Measurements from ENCODE around the gene AGBL1. TPM values are rescaled to one million over a fixed set of nuclear protein-coding genes. Genes with fewer than 3 reads are reported as not detected.

Gene AGBL1
- total RNA-seq, 1 experiment from 2014 or later = not detected

DNA sequence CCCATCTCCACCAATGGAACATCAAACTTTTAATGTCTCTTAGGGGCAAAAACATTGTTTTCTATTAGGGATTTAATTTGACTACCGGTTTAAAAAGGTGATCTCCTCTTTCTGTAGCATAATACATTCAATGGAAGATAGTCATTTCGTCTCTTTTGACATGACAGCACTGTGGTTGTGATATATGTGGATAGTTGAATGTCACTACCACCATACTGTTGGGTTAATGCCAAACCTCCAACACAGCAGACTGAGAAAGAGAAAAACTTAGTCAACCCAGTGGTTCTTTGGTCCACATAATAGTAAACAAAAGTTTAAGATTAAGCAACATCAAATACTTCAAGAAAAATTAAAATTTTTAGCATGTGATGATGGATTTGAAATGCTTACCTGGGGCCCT lies 530.4 kb downstream of the AGBL1 start:
- Histone ChIP-seq H2AFZ (no peak overlapping the region), H3K27ac (no peak overlapping the region), H3K4me2 (no peak overlapping the region), H3K79me2 (ENCODE audit: low read depth) (no peaks in the 10 kb centered on the region), H3F3A (ENCODE audit: insufficient read depth, low read depth) (no peaks in the 10 kb centered on the region), H4K20me1 (ENCODE audit: insufficient read depth) (no peaks in the 10 kb centered on the region), H3K4me1 (replicated peaks; ENCODE audit: insufficient read depth) (no peaks in the 10 kb centered on the region), H3K27me3 (ENCODE audit: insufficient read depth, low read depth) (no peaks in the 10 kb centered on the region), H3K36me3 (ENCODE audit: low read depth) (no peaks in the 10 kb centered on the region), H3K9me3 (ENCODE audit: insufficient read depth, low read depth) (no peaks in the 10 kb centered on the region), H3K4me3 (no peak overlapping the region), H3K9me2 (ENCODE audit: insufficient read depth) (no peaks in the 10 kb centered on the region)
- POLR2A ChIA-PET (ENCODE audit: unreplicated experiment) = no interaction called here
- TF ChIP-seq, protein P1, sequence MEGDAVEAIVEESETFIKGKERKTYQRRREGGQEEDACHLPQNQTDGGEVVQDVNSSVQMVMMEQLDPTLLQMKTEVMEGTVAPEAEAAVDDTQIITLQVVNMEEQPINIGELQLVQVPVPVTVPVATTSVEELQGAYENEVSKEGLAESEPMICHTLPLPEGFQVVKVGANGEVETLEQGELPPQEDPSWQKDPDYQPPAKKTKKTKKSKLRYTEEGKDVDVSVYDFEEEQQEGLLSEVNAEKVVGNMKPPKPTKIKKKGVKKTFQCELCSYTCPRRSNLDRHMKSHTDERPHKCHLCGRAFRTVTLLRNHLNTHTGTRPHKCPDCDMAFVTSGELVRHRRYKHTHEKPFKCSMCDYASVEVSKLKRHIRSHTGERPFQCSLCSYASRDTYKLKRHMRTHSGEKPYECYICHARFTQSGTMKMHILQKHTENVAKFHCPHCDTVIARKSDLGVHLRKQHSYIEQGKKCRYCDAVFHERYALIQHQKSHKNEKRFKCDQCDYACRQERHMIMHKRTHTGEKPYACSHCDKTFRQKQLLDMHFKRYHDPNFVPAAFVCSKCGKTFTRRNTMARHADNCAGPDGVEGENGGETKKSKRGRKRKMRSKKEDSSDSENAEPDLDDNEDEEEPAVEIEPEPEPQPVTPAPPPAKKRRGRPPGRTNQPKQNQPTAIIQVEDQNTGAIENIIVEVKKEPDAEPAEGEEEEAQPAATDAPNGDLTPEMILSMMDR (conservative IDR thresholded peaks at IDR 0.05) = no peak
- TF ChIP-seq EZH2 (IDR thresholded peaks at IDR 0.05; ENCODE audit: low read depth) = no peak
- intact Hi-C loops (cut with micrococcal nuclease; ENCODE audit: unreplicated experiment) = no loop called here
- no peak for DNase-seq
- CTCF ChIA-PET = no interaction called here
- no TSS peak for BruUV-seq (replicated peaks)

DNA sequence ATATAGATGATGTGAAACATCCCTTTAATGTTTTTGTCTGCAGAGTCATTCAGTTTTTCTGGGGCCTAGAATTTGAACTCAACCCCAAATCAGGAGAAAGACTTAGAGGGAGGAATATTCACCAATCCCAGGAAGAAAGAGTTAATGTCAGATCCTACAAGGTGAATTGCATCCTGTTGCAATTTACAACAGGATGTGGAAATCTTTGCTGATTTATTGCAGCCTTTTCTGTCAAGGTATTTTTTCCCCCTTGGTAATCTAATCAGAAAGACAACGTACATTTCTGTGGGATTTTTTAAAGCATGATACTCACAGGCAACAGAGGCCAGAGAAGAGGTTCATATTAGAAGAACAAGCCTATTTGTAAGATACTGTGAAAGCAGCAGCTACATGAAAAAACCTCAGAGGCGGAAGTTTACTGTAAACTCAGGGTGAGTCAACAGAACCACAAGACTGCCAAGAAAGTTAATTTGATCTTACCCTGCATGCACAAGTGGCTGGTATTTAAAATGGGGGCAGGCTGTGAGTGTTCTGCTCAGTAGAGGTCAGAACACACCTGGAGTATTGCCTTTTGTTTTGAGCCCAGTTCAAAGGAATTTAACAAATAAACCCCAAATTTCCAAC lies 531.9 kb downstream of the AGBL1 start:
- Histone ChIP-seq H4K20me1 (ENCODE audit: insufficient read depth) (no peaks in the 10 kb centered on the region), H3K4me1 (replicated peaks; ENCODE audit: insufficient read depth) (no peaks in the 10 kb centered on the region), H3K27me3 (ENCODE audit: insufficient read depth, low read depth) (no peaks in the 10 kb centered on the region), H3F3A (ENCODE audit: insufficient read depth, low read depth) (no peaks in the 10 kb centered on the region), H3K9me3 (ENCODE audit: insufficient read depth, low read depth) (no peaks in the 10 kb centered on the region), H3K4me3 (no peak overlapping the region), H3K79me2 (ENCODE audit: low read depth) (no peaks in the 10 kb centered on the region), H3K9me2 (ENCODE audit: insufficient read depth) (no peaks in the 10 kb centered on the region), H2AFZ (no peak overlapping the region), H3K4me2 (no peak overlapping the region), H3K27ac (no peak overlapping the region), H3K36me3 (ENCODE audit: low read depth) (no peaks in the 10 kb centered on the region)
- DNase-seq = no peak
- BruUV-seq (replicated peaks) = no TSS peak
- intact Hi-C loops (cut with micrococcal nuclease; ENCODE audit: unreplicated experiment) = no loop called here
- CTCF ChIA-PET = no interaction called here
- POLR2A ChIA-PET (ENCODE audit: unreplicated experiment) = no interaction called here
- TF ChIP-seq EZH2 (IDR thresholded peaks at IDR 0.05; ENCODE audit: low read depth) = no peak
- TF ChIP-seq, protein P1 (conservative IDR thresholded peaks at IDR 0.05) = no peak

DNA sequence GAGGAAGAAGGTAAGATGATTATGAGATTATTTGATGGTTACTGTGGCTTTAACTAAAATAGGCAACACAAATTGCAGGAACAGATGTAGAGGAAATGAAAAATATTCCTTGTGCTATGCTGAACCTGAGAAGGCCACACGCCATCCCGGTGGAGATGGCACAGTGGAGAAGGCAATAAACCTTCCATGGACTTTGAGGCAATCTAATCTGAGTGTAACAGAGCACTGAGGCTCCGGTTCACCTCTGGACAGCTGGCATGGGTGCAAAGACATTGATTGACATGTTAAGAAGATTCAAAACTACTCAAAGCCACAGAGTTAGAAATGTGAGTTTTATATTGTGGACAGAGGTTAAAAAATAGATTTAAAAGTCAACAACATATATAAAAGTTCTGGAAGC lies 535.7 kb downstream of the AGBL1 start:
- Histone ChIP-seq H3K9me3 (ENCODE audit: insufficient read depth, low read depth) (no peaks in the 10 kb centered on the region), H3K9me2 (ENCODE audit: insufficient read depth) (no peaks in the 10 kb centered on the region), H3F3A (ENCODE audit: insufficient read depth, low read depth) (no peaks in the 10 kb centered on the region), H3K4me2 (no peak overlapping the region), H3K4me1 (replicated peaks; ENCODE audit: insufficient read depth) (no peaks in the 10 kb centered on the region), H3K27me3 (ENCODE audit: insufficient read depth, low read depth) (no peaks in the 10 kb centered on the region), H4K20me1 (ENCODE audit: insufficient read depth) (no peaks in the 10 kb centered on the region), H3K4me3 (no peak overlapping the region), H2AFZ (no peak overlapping the region), H3K36me3 (ENCODE audit: low read depth) (no peaks in the 10 kb centered on the region), H3K79me2 (ENCODE audit: low read depth) (no peaks in the 10 kb centered on the region), H3K27ac (no peak overlapping the region)
- ChIA-PET CTCF (no interaction called here), POLR2A (ENCODE audit: unreplicated experiment) (no interaction called here)
- intact Hi-C loops (cut with micrococcal nuclease; ENCODE audit: unreplicated experiment) = no loop called here
- no TSS peak for BruUV-seq (replicated peaks)
- DNase-seq = no peak
- no peak for TF ChIP-seq EZH2 (IDR thresholded peaks at IDR 0.05; ENCODE audit: low read depth)
- TF ChIP-seq, protein P1 (conservative IDR thresholded peaks at IDR 0.05) = no peak

All from PC-9 (cell line).